Duodenal mucosa (tissue), 2 donors: Measurements from ENCODE around the gene MEIS1.

Experiments used
- H3K27ac ChIP-seq: one replicate; pipeline ENCODE4 v1.7.0; 2013; ENCODE audit warnings: low read depth, low read length
- H3K27me3 ChIP-seq, 2 donors: one replicate each; pipeline ENCODE4 v1.7.0; 2013; ENCODE audit warnings: low read length in 2 of 2, control low read depth in 1 of 2; ENCODE audit not compliant: insufficient read depth in 2 of 2, control insufficient read depth in 1 of 2
- H3K36me3 ChIP-seq, 2 donors: one replicate each; pipeline ENCODE4 v1.7.0; 2013; ENCODE audit warnings: low read length in 2 of 2, control low read depth in 1 of 2; ENCODE audit not compliant: insufficient read depth in 2 of 2, control insufficient read depth in 1 of 2
- H3K4me1 ChIP-seq, 2 donors: one replicate each; pipeline ENCODE4 v1.7.0; 2013; ENCODE audit warnings: low read length in 2 of 2, control low read depth in 1 of 2; ENCODE audit not compliant: insufficient read depth in 2 of 2, control insufficient read depth in 1 of 2
- H3K4me3 ChIP-seq, 2 donors: one replicate each; pipeline ENCODE4 v1.7.0; 2013; ENCODE audit warnings: low read length in 2 of 2, low read depth in 1 of 2
- H3K9ac ChIP-seq, 2 donors: one replicate each; pipeline ENCODE4 v1.7.0; 2013; ENCODE audit warnings: low read length in 2 of 2, low read depth in 1 of 2
- H3K9me3 ChIP-seq, 2 donors: one replicate each; pipeline ENCODE4 v1.7.0; 2013; ENCODE audit warnings: low read length in 2 of 2, control low read depth in 1 of 2; ENCODE audit not compliant: control insufficient read depth in 1 of 2

The MEIS1 gene

DNA sequence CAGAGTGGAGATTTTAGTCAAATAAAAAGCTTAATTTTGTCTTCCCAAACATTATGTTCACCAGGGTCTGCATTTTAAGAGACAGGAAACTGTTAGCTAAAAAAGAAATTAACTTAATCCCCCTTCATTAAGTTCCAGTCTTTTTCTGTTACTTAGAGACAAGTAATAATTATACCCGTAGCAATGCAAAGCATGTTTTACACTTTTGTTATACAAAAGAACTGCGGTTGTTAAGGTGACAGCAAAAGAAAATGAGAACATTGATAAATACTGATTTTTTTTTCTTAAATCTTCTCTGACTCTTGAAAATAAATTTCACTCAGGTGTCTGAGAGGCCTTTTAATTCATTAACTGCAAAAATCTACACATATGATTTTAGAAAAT is 101.4 kb downstream of the MEIS1 start:
- Histone ChIP-seq H3K27ac (no peak overlapping the region), H3K4me1 (no peaks in the 10 kb centered on the region), H3K27me3 (no peaks in the 10 kb centered on the region), H3K9me3 (no peaks in the 10 kb centered on the region), H3K4me3 (no peak overlapping the region), H3K36me3 (no peaks in the 10 kb centered on the region), H3K9ac (no peak overlapping the region)

DNA sequence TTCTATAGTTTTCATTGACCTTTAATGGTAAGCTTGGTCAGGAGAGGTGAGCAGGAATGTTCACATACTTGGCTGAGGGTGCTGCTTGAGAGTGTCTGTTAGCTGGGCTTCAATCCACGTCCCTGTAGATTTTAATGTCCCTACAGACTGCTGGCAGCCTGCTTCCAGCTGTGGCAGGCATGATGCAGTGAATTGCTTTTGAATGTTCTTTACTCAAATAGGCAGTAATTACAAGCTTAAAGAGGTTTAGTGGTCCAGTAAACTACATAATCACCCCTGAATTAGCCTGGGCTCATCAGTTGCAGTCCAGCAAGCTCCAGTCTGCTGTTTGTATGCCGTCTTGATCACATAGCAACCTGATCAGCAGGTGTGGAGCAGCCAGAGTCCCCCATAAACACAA is 102.1 kb downstream of the MEIS1 start:
- Histone ChIP-seq H3K27ac (no peak overlapping the region), H3K4me1 (no peaks in the 10 kb centered on the region)

DNA sequence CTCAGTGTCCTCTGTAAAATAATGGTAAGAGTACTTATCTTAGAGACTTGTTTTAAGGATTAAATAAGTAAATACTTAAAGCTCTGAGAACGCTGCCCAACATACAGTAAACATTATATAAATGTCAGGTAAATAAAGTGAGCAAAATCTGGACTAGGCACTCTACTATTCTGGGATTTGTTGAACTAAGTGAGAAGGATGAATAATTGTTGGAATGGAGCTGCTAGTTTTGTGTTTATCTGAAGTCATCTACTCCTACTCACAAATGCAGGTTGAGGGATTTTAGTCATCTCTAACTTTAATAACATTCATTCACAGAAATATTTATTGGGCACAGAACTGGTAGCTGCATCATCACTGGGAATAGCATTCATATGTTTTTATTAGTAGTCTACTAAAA is 103.4 kb downstream of the MEIS1 start:
- Histone ChIP-seq H3K36me3 (no peaks in the 10 kb centered on the region), H3K27me3 (no peaks in the 10 kb centered on the region), H3K4me1 (no peaks in the 10 kb centered on the region), H3K9me3 (no peaks in the 10 kb centered on the region), H3K27ac (no peak overlapping the region), H3K4me3 (no peak overlapping the region), H3K9ac (no peak overlapping the region)

More for the DNA sequence above, 102.1 kb downstream of the MEIS1 start:
- no peaks in the 10 kb centered on the region for H3K27me3 ChIP-seq
- no peak overlapping the region for H3K4me3 ChIP-seq
- no peaks in the 10 kb centered on the region for H3K36me3 ChIP-seq
- no peak overlapping the region for H3K9ac ChIP-seq
- no peaks in the 10 kb centered on the region for H3K9me3 ChIP-seq

DNA sequence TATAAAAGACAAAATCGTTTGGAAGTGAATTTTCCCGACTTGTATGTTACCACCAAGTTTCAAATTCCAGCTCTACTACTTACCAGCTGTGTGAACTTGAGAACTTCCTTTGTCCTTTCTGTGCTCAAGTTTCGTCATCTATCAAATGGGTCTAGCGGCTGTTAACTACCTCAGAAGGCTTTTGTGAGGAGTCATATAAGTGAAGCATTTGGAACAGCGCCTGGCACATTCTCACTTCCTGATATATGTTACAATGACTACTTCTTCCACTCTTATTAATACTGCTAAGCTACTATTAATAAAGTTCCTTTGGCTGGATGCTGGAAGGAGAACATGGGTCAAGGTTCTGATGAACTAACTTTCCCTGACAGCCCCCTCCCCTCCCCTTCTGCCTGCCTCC is 104.5 kb downstream of the MEIS1 start:
- Histone ChIP-seq H3K36me3 (no peaks in the 10 kb centered on the region), H3K9ac (no peak overlapping the region), H3K27me3 (no peaks in the 10 kb centered on the region), H3K27ac (no peak overlapping the region), H3K4me1 (no peaks in the 10 kb centered on the region), H3K4me3 (no peak overlapping the region), H3K9me3 (no peaks in the 10 kb centered on the region)

DNA sequence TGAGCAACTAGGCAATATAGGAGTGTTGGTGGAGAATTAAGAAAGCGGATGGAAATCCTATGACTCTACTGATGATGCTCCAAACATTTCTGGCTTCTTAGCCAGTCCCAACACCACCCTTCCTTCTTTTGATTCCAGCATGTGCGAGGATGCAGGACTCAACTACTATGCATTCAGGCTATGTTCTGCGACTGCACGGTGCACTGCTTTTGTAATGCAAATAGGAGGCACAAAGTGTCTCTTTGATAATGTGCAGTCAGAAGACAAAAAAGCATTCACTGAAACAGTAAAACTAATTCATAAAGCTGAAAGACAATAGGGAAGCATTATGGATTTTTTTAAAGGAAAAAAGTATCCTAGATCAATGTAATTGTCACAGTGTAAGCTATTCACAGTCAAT is 106.7 kb downstream of the MEIS1 start:
- no peaks in the 10 kb centered on the region for H3K36me3 ChIP-seq
- no peaks in the 10 kb centered on the region for H3K9me3 ChIP-seq
- H3K4me1 ChIP-seq, result no peaks in the 10 kb centered on the region
- no peak overlapping the region for H3K4me3 ChIP-seq
- no peaks in the 10 kb centered on the region for H3K27me3 ChIP-seq
- no peak overlapping the region for H3K9ac ChIP-seq
- H3K27ac ChIP-seq, result no peak overlapping the region

DNA sequence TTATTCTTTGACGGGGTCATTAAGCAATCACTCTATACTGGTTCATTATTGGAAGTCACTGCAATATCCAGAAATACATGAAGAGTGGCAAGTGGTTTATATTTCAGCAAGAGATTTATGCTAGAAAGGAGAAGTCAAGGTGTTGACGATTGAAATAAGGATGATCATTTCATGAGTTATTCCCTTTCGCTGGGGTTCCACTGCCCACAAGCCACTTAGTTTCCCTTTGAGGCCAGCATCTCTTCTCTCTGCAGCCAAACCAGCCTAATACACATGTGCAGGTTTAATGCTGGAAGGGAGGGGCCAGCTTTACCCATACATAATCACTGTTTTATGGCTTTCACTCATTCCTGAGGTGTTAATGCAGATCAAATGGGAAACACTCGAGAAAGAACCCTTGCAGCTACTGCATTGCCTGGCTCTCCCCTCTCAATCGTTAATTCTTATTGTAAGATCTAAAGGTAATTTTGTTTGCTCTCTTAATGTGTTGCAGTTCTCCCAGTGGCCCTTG is 108.4 kb downstream of the MEIS1 start:
- Histone ChIP-seq H3K27me3 (no peaks in the 10 kb centered on the region), H3K9me3 (no peaks in the 10 kb centered on the region), H3K27ac (no peak overlapping the region), H3K9ac (no peak overlapping the region), H3K36me3 (no peaks in the 10 kb centered on the region), H3K4me1 (no peaks in the 10 kb centered on the region), H3K4me3 (no peak overlapping the region)

DNA sequence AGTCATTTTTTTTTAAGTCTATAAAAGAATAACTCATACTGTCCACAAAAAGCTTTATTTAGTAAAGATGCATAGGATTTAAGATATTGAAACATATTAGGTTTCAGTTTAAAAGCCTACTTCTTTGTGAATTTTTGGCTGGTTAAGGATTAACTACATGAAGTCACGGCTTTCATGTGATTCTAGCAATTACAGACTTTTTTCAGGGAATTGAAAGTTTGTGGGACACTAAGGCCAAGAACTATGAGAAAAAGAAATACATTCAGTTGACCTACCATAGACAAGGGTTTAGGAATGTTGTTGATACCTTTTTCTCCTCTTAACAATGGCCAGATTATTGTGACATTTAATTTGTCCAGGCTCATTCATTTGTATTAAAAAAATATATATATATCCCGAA is 109.3 kb downstream of the MEIS1 start:
- Histone ChIP-seq H3K9me3 (no peaks in the 10 kb centered on the region), H3K4me1 (no peaks in the 10 kb centered on the region), H3K27me3 (no peaks in the 10 kb centered on the region), H3K27ac (no peak overlapping the region), H3K4me3 (no peak overlapping the region), H3K9ac (no peak overlapping the region), H3K36me3 (no peaks in the 10 kb centered on the region)

DNA sequence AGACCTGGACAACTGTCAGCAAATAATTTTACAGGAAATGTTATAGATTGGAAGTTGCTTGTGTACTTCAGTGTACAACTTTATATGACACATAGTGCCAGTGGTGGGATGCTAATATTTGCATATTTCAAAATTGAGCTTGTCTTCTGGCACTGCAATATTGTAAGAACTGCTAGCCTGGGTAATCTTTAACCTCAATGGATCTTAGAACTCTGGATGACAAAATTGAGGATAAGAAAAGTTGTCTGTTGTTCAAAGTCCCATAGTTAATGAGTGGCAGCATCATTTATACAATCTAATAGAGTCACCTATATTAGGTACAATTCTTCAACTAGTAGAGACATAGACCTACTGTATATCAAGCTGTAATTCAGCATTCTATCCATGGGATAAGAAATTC is 110.3 kb downstream of the MEIS1 start:
- H3K9ac ChIP-seq, result no peak overlapping the region
- no peaks in the 10 kb centered on the region for H3K27me3 ChIP-seq
- H3K4me1 ChIP-seq, result no peaks in the 10 kb centered on the region
- H3K4me3 ChIP-seq, result no peak overlapping the region
- H3K9me3 ChIP-seq, result no peaks in the 10 kb centered on the region
- H3K27ac ChIP-seq, result no peak overlapping the region
- H3K36me3 ChIP-seq, result no peaks in the 10 kb centered on the region

DNA sequence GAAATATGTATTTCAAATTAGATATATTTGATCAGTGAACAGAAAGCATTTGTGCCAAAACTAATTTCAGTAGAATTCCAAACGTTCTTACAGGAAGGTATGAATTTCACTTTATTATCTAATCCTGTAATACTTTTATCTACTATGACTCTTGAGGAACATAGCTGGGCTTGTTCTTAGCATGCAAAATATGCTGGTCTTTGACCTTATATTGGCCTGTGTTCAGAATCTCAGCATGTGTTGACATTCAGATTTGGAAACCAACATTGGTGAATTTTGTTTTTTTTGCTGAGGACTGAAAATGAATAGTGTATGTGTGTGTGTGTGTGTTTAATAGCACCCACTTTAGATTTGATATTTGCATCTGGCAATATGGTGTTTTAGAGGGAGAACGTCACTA is 112.2 kb downstream of the MEIS1 start:
- no peaks in the 10 kb centered on the region for H3K9me3 ChIP-seq
- no peaks in the 10 kb centered on the region for H3K27me3 ChIP-seq
- no peaks in the 10 kb centered on the region for H3K4me1 ChIP-seq
- no peak overlapping the region for H3K4me3 ChIP-seq
- no peaks in the 10 kb centered on the region for H3K36me3 ChIP-seq
- no peak overlapping the region for H3K27ac ChIP-seq
- no peak overlapping the region for H3K9ac ChIP-seq

DNA sequence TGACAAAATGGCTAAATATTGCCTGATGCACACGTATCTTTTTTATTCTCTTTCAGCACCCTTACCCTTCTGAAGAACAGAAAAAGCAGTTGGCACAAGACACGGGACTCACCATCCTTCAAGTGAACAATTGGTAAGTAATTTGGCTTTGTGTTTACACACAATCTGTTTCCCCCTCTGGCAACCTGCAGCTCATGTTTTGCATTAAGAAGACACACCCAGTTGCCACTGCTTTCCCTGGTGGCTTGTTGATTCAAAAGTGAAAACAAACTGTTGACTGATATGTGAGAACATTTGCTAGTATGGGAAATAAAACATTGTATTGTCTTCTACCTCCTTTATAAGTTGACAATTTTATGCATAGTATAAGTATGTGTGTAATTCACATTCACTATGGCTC is 113.0 kb downstream of the MEIS1 start:
- H3K4me1 ChIP-seq, result no peaks in the 10 kb centered on the region
- no peak overlapping the region for H3K27ac ChIP-seq
- no peak overlapping the region for H3K9ac ChIP-seq
- H3K27me3 ChIP-seq, result no peaks in the 10 kb centered on the region
- H3K9me3 ChIP-seq, result no peaks in the 10 kb centered on the region
- no peaks in the 10 kb centered on the region for H3K36me3 ChIP-seq
- H3K4me3 ChIP-seq, result no peak overlapping the region

DNA sequence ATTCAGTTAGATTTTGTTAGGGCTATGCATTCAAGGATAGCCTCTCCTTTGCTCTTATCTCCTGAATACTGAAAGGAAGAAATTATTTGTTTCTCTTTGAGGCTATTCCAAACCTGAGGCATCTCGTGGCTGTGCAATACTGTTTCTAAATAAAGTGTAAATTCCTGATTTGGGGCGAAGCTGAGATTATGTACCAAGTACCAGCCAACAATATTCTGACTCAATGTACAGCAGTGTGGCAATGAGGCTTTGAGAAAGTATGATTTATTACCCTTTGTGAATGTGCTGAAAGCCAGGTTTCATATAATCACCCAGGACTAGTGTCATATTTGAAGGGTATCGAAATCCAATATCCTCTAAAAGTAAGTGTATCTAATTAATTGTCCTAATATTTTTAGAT is 113.5 kb downstream of the MEIS1 start:
- Histone ChIP-seq H3K9ac (no peak overlapping the region), H3K4me1 (no peaks in the 10 kb centered on the region), H3K27ac (no peak overlapping the region), H3K27me3 (no peaks in the 10 kb centered on the region), H3K4me3 (no peak overlapping the region), H3K9me3 (no peaks in the 10 kb centered on the region), H3K36me3 (no peaks in the 10 kb centered on the region)
